ENCODE measurements around the gene WDR82.

WDR82 gene

GRCh38 chr3:52306978-52307377 is 28.5 kb upstream of the WDR82 start:
- DNase-seq: no peak

GRCh38 chr3:52305926-52306325 is 27.5 kb upstream of the WDR82 start:
- DNase-seq: no peak

- no peak for DNase-seq
Measured at GRCh38 chr3:52303811-52304210, 25.4 kb upstream of the WDR82 start.

- no peak for DNase-seq
Measured at GRCh38 chr3:52302426-52303145, 24.1 kb upstream of the WDR82 start.

GRCh38 chr3:52299879-52300611 is 21.6 kb upstream of the WDR82 start:
- DNase-seq: no peak

GRCh38 chr3:52299247-52299878 is 20.9 kb upstream of the WDR82 start:
- DNase-seq: no peak

GRCh38 chr3:52298149-52299098 is 20.0 kb upstream of the WDR82 start:
- no peak for DNase-seq

GRCh38 chr3:52297242-52298148 is 19.0 kb upstream of the WDR82 start:
- DNase-seq: no peak

- no peak for DNase-seq
Measured at GRCh38 chr3:52295671-52296208, 17.3 kb upstream of the WDR82 start.

GRCh38 chr3:52294320-52295150 is 16.1 kb upstream of the WDR82 start:
- DNase-seq: no peak

GRCh38 chr3:52293491-52294319 is 15.3 kb upstream of the WDR82 start:
- no peak for DNase-seq

- DNase-seq: no peak
Measured at GRCh38 chr3:52292247-52293065, 14.0 kb upstream of the WDR82 start.

- peak; percentile 30 to 31 for DNase-seq
Measured at GRCh38 chr3:52291508-52292181, 13.2 kb upstream of the WDR82 start.

GRCh38 chr3:52290596-52291507 is 12.4 kb upstream of the WDR82 start:
- no peak for DNase-seq

GRCh38 chr3:52289747-52290595 is 11.5 kb upstream of the WDR82 start:
- DNase-seq: no peak

GRCh38 chr3:52289338-52289746 is 10.9 kb upstream of the WDR82 start:
- DNase-seq: no peak

Measured in stimulated activated CD4-positive, alpha-beta T cell treated with anti-CD3 and anti-CD28 coated beads, Interleukin-4, amount 100 ng/mL, for 4 hours (primary cell).